Measurements from ENCODE around the gene DDX25. TPM values are rescaled to one million over a fixed set of nuclear protein-coding genes. Genes with fewer than 3 reads are reported as not detected.

DDX25 gene
- total RNA-seq, 1 donor from 2014 or later: not detected

DNA sequence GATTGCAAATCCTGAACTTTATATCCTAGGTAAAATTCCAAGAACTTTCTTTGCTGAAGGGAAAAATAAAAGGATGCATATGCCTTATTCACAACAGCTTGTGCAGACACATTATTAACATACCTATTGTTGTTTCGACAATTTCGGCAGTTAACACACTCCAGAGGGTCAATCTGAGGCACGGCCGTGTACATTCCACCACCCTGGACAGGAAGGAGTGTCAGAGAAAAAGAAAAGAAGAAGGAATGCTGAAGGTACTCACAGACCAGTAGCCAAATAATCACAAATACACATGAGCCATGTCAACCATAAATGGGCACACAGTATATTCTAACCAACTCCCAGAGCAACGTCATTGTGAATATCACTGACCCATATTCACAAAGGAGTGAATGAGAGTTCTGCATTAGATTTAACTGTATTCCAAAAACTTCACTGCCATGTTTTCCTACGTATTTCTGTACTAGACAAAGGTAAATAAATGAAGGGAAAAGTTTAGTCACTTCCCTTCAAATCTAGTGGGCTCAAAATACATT, 73.9 kb downstream of the DDX25 start:
- ATAC-seq: no peak

Other genes with a start within 250 kb of the DDX25 start
- not detected for gene ACRV1, start 223.7 kb upstream of the DDX25 start, total RNA-seq
- not detected for gene PATE1, start 158.2 kb upstream of the DDX25 start, total RNA-seq
- not detected for gene PATE2, start 125.7 kb upstream of the DDX25 start, total RNA-seq
- not detected for gene PATE3, start 116.4 kb upstream of the DDX25 start, total RNA-seq
- gene PATE4, start 71.2 kb upstream of the DDX25 start, total RNA-seq: not detected
- 4.6 TPM for gene HYLS1, start 16.8 kb upstream of the DDX25 start, total RNA-seq
- 5.3 TPM for gene PUS3, start 1.3 kb upstream of the DDX25 start, total RNA-seq
- gene VSIG10L2, start 41.5 kb downstream of the DDX25 start, total RNA-seq: not detected
- gene CDON, start 158.4 kb downstream of the DDX25 start, total RNA-seq: 2.4 TPM

Measured in esophagus mucosa (tissue), 1 donor.